Endothelial cell (in vitro differentiated cells): Measurements from ENCODE around the gene STK11. TPM values are rescaled to one million over a fixed set of nuclear protein-coding genes. Genes with fewer than 3 reads are reported as not detected.

Experiments used
- DNase-seq: peaks from one replicate; pipeline ENCODE4 v3.0.0; 2021; ENCODE audit warnings: low spot score
- H3K27ac Mint-ChIP-seq: one replicate; pipeline ENCODE4 v1.8.0; 2021; ENCODE audit warnings: mixed read lengths, inconsistent platforms; ENCODE audit not compliant: unreplicated experiment
- H3K27me3 Mint-ChIP-seq: one replicate; pipeline ENCODE4 v1.8.0; 2021; ENCODE audit warnings: mild to moderate bottlenecking, moderate library complexity, mixed read lengths, inconsistent platforms; ENCODE audit not compliant: unreplicated experiment
- H3K36me3 Mint-ChIP-seq: one replicate; pipeline ENCODE4 v1.8.0; 2021; ENCODE audit warnings: mild to moderate bottlenecking, low read depth, mixed read lengths, inconsistent platforms; ENCODE audit not compliant: unreplicated experiment
- H3K4me1 Mint-ChIP-seq: one replicate; pipeline ENCODE4 v1.8.0; 2021; ENCODE audit warnings: mild to moderate bottlenecking, mixed read lengths, inconsistent platforms; ENCODE audit not compliant: unreplicated experiment
- H3K4me3 Mint-ChIP-seq: one replicate; pipeline ENCODE4 v1.8.0; 2021; ENCODE audit warnings: mild to moderate bottlenecking, mixed read lengths, inconsistent platforms; ENCODE audit not compliant: unreplicated experiment
- H3K9me3 Mint-ChIP-seq: one replicate; pipeline ENCODE4 v1.8.0; 2021; ENCODE audit warnings: mixed read lengths, inconsistent platforms; ENCODE audit not compliant: unreplicated experiment
- CTCF ChIP-seq: fragments of 200-600 bp; sonication (generic); IDR thresholded peaks from one replicate; pipeline ENCODE4 v1.5.0; 2021; ENCODE audit warnings: antibody characterized with exemption; ENCODE audit not compliant: unreplicated experiment
- total RNA-seq: library from RNA; stranded (reverse); fragmentation: NEBNext Ultra II Directional; extraction: Animal tissue kit (Norgen Biotek cat#: 25700); gene quantifications from one replicate; pipeline ENCODE4 v1.2.1, GENCODE V29; 2021; ENCODE audit not compliant: unreplicated experiment

STK11 gene
- total RNA-seq, 1 donor from 2014 or later = 63.9 TPM

GRCh38 chr19:1253514-1254080 is 48.0 kb downstream of the STK11 start:
- Mint-ChIP-seq H3K4me1 (peaks cover 20% of the 10 kb centered on the region), H3K36me3 (peaks cover 22% of the 10 kb centered on the region), H3K27me3 (peaks cover 18% of the 10 kb centered on the region), H3K27ac (no peak overlapping the region), H3K4me3 (no peak overlapping the region), H3K9me3 (no peaks in the 10 kb centered on the region)
- DNase-seq = no peak
- no peak for TF ChIP-seq CTCF

GRCh38 chr19:1254081-1254527 is 48.5 kb downstream of the STK11 start:
- Mint-ChIP-seq H3K4me3 (peak overlapping the region; percentile 73), H3K27me3 (peaks cover 20% of the 10 kb centered on the region), H3K9me3 (no peaks in the 10 kb centered on the region), H3K36me3 (peaks cover 22% of the 10 kb centered on the region), H3K27ac (no peak overlapping the region), H3K4me1 (peaks cover 25% of the 10 kb centered on the region)
- no peak for TF ChIP-seq CTCF
- no peak for DNase-seq

- H3K36me3 Mint-ChIP-seq = peaks cover 22% of the 10 kb centered on the region
- H3K27me3 Mint-ChIP-seq = peaks cover 20% of the 10 kb centered on the region
- H3K4me1 Mint-ChIP-seq = peaks cover 29% of the 10 kb centered on the region
- peak overlapping the region; percentile 73 for H3K4me3 Mint-ChIP-seq
- DNase-seq = no peak
- no peaks in the 10 kb centered on the region for H3K9me3 Mint-ChIP-seq
- peak overlapping the region; percentile 24 for H3K27ac Mint-ChIP-seq
- no peak for TF ChIP-seq CTCF
Measured at GRCh38 chr19:1254530-1255185, 49.1 kb downstream of the STK11 start.

- no peak for TF ChIP-seq CTCF
- Mint-ChIP-seq H3K27ac (no peak overlapping the region), H3K4me3 (peak overlapping the region; percentile 73), H3K9me3 (no peaks in the 10 kb centered on the region), H3K4me1 (peaks cover 33% of the 10 kb centered on the region), H3K36me3 (peaks cover 22% of the 10 kb centered on the region), H3K27me3 (peaks cover 24% of the 10 kb centered on the region)
- DNase-seq = no peak
Measured at GRCh38 chr19:1255186-1256161, 49.9 kb downstream of the STK11 start.
